ENCODE results near the gene BCAN. TPM values are rescaled to one million over a fixed set of nuclear protein-coding genes. Genes with fewer than 3 reads are reported as not detected.

BCAN gene
- total and polyA plus RNA-seq, 2 experiments from 2014 or later = not detected

DNA sequence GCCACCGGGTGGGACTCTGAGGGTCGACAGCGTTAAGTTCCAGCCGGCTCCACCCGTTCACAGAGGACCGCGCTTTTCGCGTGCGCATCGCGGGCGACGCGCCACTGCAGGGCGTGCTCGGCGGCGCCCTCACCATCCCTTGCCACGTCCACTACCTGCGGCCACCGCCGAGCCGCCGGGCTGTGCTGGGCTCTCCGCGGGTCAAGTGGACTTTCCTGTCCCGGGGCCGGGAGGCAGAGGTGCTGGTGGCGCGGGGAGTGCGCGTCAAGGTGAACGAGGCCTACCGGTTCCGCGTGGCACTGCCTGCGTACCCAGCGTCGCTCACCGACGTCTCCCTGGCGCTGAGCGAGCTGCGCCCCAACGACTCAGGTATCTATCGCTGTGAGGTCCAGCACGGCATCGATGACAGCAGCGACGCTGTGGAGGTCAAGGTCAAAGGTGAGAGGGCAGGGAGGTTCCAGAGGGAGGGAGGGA is 4.9 kb downstream of the BCAN start:
- H3K79me2 ChIP-seq (ENCODE audit: insufficient read depth) = no peaks in the 10 kb centered on the region
- H2AFZ ChIP-seq = no peak overlapping the region
- no peaks in the 10 kb centered on the region for H3F3A ChIP-seq (ENCODE audit: insufficient read depth)
- no peaks in the 10 kb centered on the region for H3K4me1 ChIP-seq (ENCODE audit: insufficient read depth)
- 11 to 12% methylated on average over 33 to 51 of the region's 51 CpGs for WGBS, 2 experiments (ENCODE audit: low coverage in 1 of 2, low lambda C conversion rate in 2 of 2, missing lambda C conversion rate in 2 of 2)
- no peak for DNase-seq
- no peaks in the 10 kb centered on the region for H4K20me1 ChIP-seq (ENCODE audit: insufficient read depth)
- no peaks in the 10 kb centered on the region for H3K36me3 ChIP-seq (ENCODE audit: low read depth)
- H3K4me3 ChIP-seq = no peak overlapping the region
- H3K9ac ChIP-seq = no peak overlapping the region
- H3K9me2 ChIP-seq (ENCODE audit: insufficient read depth) = no peaks in the 10 kb centered on the region
- in situ Hi-C loops (cut with MboI) = no loop called here
- H3K27me3 ChIP-seq (replicated peaks; ENCODE audit: insufficient read depth) = peaks cover 69% of the 10 kb centered on the region
- H3K4me2 ChIP-seq (ENCODE audit: unreplicated experiment) = no peak overlapping the region
- TF ChIP-seq EZH2phosphoT487 (IDR thresholded peaks at IDR 0.05; ENCODE audit: insufficient read depth, low read depth) (no peak), EZH2 (IDR thresholded peaks at IDR 0.05; ENCODE audit: insufficient read depth, poor library complexity, severe bottlenecking) (no peak)
- H3K27ac ChIP-seq = no peak overlapping the region
- H3K9me3 ChIP-seq (ENCODE audit: low read depth) = no peaks in the 10 kb centered on the region

DNA sequence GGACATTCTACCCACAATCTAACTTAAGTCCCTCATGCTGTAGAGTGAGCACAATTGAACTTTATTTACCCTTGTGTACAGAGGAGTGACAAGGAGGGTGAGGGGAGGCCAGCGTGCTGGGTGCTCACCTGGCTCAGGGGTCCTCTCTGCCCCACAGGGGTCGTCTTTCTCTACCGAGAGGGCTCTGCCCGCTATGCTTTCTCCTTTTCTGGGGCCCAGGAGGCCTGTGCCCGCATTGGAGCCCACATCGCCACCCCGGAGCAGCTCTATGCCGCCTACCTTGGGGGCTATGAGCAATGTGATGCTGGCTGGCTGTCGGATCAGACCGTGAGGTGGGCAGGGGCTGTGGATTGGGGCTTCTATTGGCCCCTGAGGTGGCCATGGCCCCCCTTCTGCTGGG is 5.4 kb downstream of the BCAN start:
- in situ Hi-C loops (cut with MboI) = no loop called here
- 66 to 68% methylated on average over 9 to 10 of the region's 10 CpGs for WGBS, 2 experiments (ENCODE audit: low coverage in 1 of 2, low lambda C conversion rate in 2 of 2, missing lambda C conversion rate in 2 of 2)
- H3K27me3 ChIP-seq (replicated peaks; ENCODE audit: insufficient read depth) = peaks cover 64% of the 10 kb centered on the region

DNA sequence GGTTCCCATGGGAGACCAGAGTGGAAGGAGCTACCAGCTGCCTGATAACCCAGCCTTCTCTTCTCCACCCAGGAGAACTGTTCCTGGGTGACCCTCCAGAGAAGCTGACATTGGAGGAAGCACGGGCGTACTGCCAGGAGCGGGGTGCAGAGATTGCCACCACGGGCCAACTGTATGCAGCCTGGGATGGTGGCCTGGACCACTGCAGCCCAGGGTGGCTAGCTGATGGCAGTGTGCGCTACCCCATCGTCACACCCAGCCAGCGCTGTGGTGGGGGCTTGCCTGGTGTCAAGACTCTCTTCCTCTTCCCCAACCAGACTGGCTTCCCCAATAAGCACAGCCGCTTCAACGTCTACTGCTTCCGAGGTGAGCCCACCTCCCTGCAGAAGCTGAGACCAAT is 6.6 kb downstream of the BCAN start:
- Histone ChIP-seq H3K9ac (no peak overlapping the region), H3K27me3 (replicated peaks; ENCODE audit: insufficient read depth) (peaks cover 53% of the 10 kb centered on the region)

More for the DNA sequence above, 5.4 kb downstream of the BCAN start:
- H3K9ac ChIP-seq = no peak overlapping the region
- H4K20me1 ChIP-seq (ENCODE audit: insufficient read depth) = no peaks in the 10 kb centered on the region
- H3K79me2 ChIP-seq (ENCODE audit: insufficient read depth) = no peaks in the 10 kb centered on the region
- no peak overlapping the region for H3K4me3 ChIP-seq
- no peaks in the 10 kb centered on the region for H3K4me1 ChIP-seq (ENCODE audit: insufficient read depth)
- no peak overlapping the region for H3K4me2 ChIP-seq (ENCODE audit: unreplicated experiment)
- no peak overlapping the region for H2AFZ ChIP-seq
- no peak overlapping the region for H3K27ac ChIP-seq
- no peaks in the 10 kb centered on the region for H3K9me3 ChIP-seq (ENCODE audit: low read depth)
- no peak for DNase-seq
- no peak for TF ChIP-seq EZH2phosphoT487 (IDR thresholded peaks at IDR 0.05; ENCODE audit: insufficient read depth, low read depth)
- no peak for TF ChIP-seq EZH2 (IDR thresholded peaks at IDR 0.05; ENCODE audit: insufficient read depth, poor library complexity, severe bottlenecking)
- H3K36me3 ChIP-seq (ENCODE audit: low read depth) = no peaks in the 10 kb centered on the region
- H3K9me2 ChIP-seq (ENCODE audit: insufficient read depth) = no peaks in the 10 kb centered on the region
- H3F3A ChIP-seq (ENCODE audit: insufficient read depth) = no peaks in the 10 kb centered on the region

DNA sequence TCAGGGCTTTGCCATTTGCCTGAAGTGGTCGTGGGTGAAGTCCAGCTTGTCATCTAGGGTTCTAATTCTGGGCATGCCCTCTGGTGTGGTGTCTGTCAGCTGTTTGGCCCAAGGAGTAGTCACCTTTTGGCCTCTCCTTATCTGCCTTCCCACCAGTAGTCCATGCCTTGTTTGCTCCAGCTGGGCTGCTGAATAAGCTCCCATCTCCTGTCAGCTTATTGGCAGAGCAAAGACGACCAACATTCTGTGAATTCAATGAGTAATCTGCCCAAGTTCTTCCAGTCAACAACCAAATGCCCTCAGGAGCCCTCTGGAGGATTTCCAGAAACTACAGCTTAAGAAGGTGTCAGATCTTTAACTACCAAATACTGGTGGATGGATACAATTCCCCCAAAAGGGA is 7.0 kb downstream of the BCAN start:
- TF ChIP-seq EZH2 (IDR thresholded peaks at IDR 0.05; ENCODE audit: insufficient read depth, poor library complexity, severe bottlenecking) (no peak), EZH2phosphoT487 (IDR thresholded peaks at IDR 0.05; ENCODE audit: insufficient read depth, low read depth) (no peak)
- in situ Hi-C loops (cut with MboI) = no loop called here

More for the DNA sequence above, 6.6 kb downstream of the BCAN start:
- H3K36me3 ChIP-seq (ENCODE audit: low read depth) = no peaks in the 10 kb centered on the region
- TF ChIP-seq EZH2 (IDR thresholded peaks at IDR 0.05; ENCODE audit: insufficient read depth, poor library complexity, severe bottlenecking) (no peak), EZH2phosphoT487 (IDR thresholded peaks at IDR 0.05; ENCODE audit: insufficient read depth, low read depth) (no peak)
- no peaks in the 10 kb centered on the region for H3F3A ChIP-seq (ENCODE audit: insufficient read depth)
- in situ Hi-C loops (cut with MboI) = no loop called here
- no peaks in the 10 kb centered on the region for H3K4me1 ChIP-seq (ENCODE audit: insufficient read depth)
- H3K27ac ChIP-seq = no peak overlapping the region
- no peaks in the 10 kb centered on the region for H4K20me1 ChIP-seq (ENCODE audit: insufficient read depth)
- no peak overlapping the region for H3K4me3 ChIP-seq
- no peaks in the 10 kb centered on the region for H3K9me2 ChIP-seq (ENCODE audit: insufficient read depth)
- H3K4me2 ChIP-seq (ENCODE audit: unreplicated experiment) = no peak overlapping the region
- DNase-seq = no peak
- 51 to 59% methylated on average over 10 of the region's 10 CpGs for WGBS, 2 experiments (ENCODE audit: low coverage in 1 of 2, low lambda C conversion rate in 2 of 2, missing lambda C conversion rate in 2 of 2)
- no peaks in the 10 kb centered on the region for H3K79me2 ChIP-seq (ENCODE audit: insufficient read depth)
- no peak overlapping the region for H2AFZ ChIP-seq
- H3K9me3 ChIP-seq (ENCODE audit: low read depth) = no peaks in the 10 kb centered on the region

More for the DNA sequence above, 7.0 kb downstream of the BCAN start:
- Histone ChIP-seq H3K79me2 (ENCODE audit: insufficient read depth) (no peaks in the 10 kb centered on the region), H3K9ac (no peak overlapping the region), H2AFZ (no peak overlapping the region), H3F3A (ENCODE audit: insufficient read depth) (no peaks in the 10 kb centered on the region), H3K4me2 (ENCODE audit: unreplicated experiment) (no peak overlapping the region), H4K20me1 (ENCODE audit: insufficient read depth) (no peaks in the 10 kb centered on the region), H3K27me3 (replicated peaks; ENCODE audit: insufficient read depth) (peaks cover 53% of the 10 kb centered on the region), H3K4me1 (ENCODE audit: insufficient read depth) (no peaks in the 10 kb centered on the region), H3K4me3 (no peak overlapping the region), H3K9me2 (ENCODE audit: insufficient read depth) (no peaks in the 10 kb centered on the region), H3K36me3 (ENCODE audit: low read depth) (no peaks in the 10 kb centered on the region), H3K27ac (no peak overlapping the region), H3K9me3 (ENCODE audit: low read depth) (no peaks in the 10 kb centered on the region)
- WGBS, 2 experiments (ENCODE audit: low coverage in 1 of 2, low lambda C conversion rate in 2 of 2, missing lambda C conversion rate in 2 of 2) = 11 to 15% methylated on average over 2 of the region's 2 CpGs
- DNase-seq = no peak
